ENCODE measurements around the gene RHBDD2. TPM values are rescaled to one million over a fixed set of nuclear protein-coding genes. Genes with fewer than 3 reads are reported as not detected.

Gene RHBDD2
- total and polyA plus RNA-seq, 9 of the 15 experiments (the other 6 are each of a cell fraction or from before 2014, with no cell fraction given), result 3.3 to 36.7 (median 17.9) TPM

DNA sequence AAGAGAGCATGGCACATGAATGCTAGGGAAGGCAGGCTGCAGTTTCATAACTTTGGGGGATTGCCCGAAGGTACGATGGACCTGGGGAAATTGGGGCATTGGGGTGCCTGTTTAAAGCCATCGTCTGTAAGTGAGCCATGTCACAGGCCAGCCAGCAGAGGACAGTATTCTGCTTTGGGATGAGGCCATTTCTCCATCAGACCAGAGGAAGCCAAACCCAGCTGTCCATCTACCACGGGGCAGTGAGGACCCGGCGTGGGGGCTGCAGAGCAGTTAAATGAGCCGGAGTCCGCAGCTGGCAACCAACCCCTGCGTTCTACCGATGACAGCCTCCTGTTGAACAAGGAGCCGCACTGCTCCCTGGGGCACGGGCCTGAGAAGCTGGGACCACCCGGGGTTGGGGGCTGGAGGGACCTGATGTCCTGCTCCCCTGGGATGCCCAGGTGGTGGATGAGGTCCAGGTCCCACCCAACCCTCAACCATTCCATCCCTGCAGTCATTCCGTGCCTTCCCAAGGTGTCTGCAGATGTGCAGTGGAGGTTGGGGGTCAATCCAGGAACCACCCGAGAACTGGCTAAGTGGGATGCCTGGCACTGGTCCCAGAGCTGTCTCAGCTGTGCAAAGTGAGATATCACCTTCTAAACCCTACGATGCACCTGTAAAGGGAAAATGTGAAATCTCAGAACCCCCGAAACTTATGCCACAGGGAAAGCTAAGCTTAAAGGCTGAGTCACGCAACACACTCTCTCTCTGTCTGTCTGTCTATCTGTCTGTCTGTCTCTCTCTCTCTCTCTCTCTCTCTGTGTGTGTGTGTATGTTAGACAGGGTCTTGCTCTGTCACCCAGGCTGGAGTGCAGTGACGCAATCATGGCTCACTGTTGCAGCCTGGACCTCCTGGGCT, 12.1 kb upstream of the RHBDD2 start (continued):
- TF ChIP-seq, protein P1, sequence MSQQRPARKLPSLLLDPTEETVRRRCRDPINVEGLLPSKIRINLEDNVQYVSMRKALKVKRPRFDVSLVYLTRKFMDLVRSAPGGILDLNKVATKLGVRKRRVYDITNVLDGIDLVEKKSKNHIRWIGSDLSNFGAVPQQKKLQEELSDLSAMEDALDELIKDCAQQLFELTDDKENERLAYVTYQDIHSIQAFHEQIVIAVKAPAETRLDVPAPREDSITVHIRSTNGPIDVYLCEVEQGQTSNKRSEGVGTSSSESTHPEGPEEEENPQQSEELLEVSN (IDR thresholded peaks at IDR 0.05; ENCODE audit: borderline replicate concordance in 1 of 2, extremely low read depth in 1 of 2, insufficient read depth in 1 of 2, insufficient read length in 1 of 2, low read depth in 1 of 2, low read length in 1 of 2, poor library complexity in 1 of 2, severe bottlenecking in 1 of 2), result no peak
- TF ChIP-seq, protein P2, sequence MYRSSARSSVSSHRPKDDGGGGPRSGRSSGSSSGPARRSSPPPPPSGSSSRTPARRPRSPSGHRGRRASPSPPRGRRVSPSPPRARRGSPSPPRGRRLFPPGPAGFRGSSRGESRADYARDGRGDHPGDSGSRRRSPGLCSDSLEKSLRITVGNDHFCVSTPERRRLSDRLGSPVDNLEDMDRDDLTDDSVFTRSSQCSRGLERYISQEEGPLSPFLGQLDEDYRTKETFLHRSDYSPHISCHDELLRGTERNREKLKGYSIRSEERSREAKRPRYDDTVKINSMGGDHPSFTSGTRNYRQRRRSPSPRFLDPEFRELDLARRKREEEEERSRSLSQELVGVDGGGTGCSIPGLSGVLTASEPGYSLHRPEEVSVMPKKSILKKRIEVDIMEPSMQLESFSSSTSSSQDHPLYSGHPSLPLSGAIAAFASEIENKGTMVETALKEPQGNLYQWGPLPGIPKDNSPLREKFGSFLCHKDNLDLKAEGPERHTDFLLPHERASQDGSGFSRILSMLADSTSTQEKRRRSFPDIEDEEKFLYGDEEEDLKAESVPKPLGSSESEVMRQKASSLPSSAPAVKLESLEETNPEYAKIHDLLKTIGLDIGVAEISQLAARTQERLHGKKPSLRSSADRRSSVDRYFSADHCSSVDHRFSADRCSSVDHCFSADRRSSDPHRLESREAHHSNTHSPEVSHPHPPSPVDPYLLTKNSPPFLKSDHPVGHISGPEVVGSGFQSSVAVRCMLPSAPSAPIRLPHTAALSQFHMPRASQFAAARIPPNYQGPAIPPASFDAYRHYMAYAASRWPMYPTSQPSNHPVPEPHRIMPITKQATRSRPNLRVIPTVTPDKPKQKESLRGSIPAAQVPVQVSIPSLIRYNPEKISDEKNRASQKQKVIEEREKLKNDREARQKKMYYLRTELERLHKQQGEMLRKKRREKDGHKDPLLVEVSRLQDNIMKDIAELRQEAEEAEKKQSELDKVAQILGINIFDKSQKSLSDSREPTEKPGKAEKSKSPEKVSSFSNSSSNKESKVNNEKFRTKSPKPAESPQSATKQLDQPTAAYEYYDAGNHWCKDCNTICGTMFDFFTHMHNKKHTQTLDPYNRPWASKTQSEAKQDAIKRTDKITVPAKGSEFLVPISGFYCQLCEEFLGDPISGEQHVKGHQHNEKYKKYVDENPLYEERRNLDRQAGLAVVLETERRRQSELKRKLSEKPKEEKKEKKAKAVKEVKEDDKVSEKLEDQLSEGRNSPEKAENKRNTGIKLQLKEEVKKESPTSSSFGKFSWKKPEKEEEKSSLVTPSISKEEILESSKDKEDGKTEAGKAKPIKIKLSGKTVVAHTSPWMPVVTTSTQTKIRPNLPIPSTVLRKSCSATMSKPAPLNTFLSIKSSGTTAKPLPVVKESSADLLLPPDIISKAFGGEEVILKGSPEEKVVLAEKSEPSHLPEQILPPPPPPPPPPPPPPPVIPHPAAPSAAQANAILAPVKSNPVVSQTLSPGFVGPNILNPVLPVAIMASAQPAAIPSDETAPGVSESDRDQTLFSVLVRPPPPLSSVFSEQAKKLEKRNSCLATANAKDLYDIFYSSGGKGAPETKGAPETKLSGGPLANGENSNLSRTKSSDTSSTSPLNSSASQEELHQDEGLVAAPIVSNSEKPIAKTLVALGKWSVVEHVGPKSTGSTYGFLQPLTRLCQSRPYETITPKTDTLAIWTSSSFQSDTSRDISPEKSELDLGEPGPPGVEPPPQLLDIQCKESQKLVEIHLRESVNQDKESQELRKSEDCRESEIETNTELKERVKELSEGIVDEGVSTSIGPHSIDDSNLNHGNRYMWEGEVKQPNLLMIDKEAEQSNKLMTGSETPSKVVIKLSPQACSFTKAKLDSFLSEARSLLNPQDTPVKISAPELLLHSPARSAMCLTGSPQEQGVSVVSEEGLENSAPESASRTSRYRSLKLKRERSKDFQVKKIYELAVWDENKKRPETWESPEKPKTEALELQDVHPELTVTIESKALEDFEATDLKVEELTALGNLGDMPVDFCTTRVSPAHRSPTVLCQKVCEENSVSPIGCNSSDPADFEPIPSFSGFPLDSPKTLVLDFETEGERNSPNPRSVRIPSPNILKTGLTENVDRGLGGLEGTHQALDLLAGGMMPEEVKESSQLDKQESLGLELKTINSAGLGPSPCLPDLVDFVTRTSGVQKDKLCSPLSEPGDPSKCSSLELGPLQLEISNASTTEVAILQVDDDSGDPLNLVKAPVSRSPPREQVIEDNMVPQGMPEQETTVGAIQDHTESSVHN (IDR thresholded peaks at IDR 0.05; ENCODE audit: borderline replicate concordance in 1 of 2, low read depth in 1 of 2), result peak in 1 of 2 experiments; percentile 73; a peak in 1 of 4 replicates
- no peak for TF ChIP-seq EZH2 (IDR thresholded peaks at IDR 0.05; ENCODE audit: borderline replicate concordance, low read depth, low read length)
- peak; percentile 92 for TF ChIP-seq ZEB2 (IDR thresholded peaks at IDR 0.05)
- no peak for TF ChIP-seq XRCC4 (IDR thresholded peaks at IDR 0.05; ENCODE audit: extremely low read depth, insufficient read depth, insufficient read length)
- TF ChIP-seq, protein P3, sequence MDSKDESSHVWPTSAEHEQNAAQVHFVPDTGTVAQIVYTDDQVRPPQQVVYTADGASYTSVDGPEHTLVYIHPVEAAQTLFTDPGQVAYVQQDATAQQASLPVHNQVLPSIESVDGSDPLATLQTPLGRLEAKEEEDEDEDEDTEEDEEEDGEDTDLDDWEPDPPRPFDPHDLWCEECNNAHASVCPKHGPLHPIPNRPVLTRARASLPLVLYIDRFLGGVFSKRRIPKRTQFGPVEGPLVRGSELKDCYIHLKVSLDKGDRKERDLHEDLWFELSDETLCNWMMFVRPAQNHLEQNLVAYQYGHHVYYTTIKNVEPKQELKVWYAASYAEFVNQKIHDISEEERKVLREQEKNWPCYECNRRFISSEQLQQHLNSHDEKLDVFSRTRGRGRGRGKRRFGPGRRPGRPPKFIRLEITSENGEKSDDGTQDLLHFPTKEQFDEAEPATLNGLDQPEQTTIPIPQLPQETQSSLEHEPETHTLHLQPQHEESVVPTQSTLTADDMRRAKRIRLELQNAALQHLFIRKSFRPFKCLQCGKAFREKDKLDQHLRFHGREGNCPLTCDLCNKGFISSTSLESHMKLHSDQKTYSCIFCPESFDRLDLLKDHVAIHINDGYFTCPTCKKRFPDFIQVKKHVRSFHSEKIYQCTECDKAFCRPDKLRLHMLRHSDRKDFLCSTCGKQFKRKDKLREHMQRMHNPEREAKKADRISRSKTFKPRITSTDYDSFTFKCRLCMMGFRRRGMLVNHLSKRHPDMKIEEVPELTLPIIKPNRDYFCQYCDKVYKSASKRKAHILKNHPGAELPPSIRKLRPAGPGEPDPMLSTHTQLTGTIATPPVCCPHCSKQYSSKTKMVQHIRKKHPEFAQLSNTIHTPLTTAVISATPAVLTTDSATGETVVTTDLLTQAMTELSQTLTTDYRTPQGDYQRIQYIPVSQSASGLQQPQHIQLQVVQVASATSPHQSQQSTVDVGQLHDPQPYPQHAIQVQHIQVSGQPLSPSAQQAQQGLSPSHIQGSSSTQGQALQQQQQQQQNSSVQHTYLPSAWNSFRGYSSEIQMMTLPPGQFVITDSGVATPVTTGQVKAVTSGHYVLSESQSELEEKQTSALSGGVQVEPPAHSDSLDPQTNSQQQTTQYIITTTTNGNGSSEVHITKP (IDR thresholded peaks at IDR 0.05; ENCODE audit: partially characterized antibody), result no peak
- TF ChIP-seq IRF2 (CRISPR knock-in tag; IDR thresholded peaks at IDR 0.05), result no peak
- TF ChIP-seq ZNF707 (CRISPR knock-in tag; conservative IDR thresholded peaks at IDR 0.05), result no peak

Measured in K562 (cell line).